GM18507 (cell line): ENCODE results near the gene POM121C.
"Not testable (repeated sequence)": the region's sequence is repeated elsewhere in the genome, so short reads cannot be mapped to it uniquely, and the experiment has no call there.

ENCODE experiments used
- DNase-seq: peaks from one replicate; pipeline ENCODE4 v3.0.0; 2011; ENCODE audit warnings: low read depth; ENCODE audit not compliant: insufficient read length; ENCODE audit errors: extremely low spot score
- FAIRE-seq: peaks from 2 replicates; lab custom pipeline; 2011; peaks lifted over from hg19 to GRCh38; lab: Jason Lieb, UNC

The POM121C gene

DNA sequence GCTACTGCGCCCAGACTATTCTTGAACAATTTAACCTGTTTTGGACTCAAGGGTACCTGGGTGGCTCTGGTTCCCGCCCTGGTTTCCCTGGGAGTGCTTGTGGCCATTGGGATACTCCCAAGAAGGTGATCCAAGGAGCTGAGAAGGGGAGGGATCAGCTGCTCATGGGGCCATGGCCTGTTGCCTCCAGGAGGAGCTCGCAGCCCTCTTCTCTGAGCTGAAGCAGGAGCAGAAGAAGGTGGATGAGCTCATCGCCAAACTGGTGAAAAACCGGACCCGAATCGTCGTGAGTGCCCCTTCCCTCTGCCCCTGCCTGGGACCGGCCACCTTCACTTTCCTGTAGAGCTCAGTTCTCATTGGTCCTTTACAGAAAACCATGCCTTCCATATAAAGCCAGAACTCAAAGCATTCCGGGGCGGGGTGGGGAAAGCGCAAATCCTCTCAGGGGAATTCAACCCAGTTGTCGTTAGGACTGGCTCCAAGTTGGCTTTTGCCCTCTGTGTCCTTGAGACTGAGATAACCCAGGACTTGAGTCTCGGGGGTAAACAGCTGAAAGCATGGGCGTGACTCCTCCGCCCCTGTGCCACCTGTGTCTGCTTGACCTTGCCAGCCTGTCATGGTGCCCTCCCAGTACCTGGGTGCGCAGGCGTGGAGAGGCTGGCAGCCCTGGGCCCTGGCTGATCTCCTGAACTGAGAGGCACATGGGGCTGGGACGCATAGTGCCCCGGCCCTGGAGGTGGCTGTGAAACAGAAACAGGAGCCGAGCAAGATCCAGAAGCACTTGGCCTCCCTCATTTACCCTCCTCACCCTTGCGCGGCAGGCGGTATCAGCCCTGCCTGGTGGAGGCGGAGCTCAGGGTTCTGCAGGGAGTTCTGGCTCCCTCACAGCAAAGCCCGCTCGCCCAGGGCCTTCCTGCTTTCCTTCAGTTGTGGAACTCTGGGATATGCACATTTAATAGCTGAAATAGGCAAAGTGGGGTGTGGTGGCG is 82.3 kb downstream of the POM121C start:
- not testable (repeated sequence) for FAIRE-seq, DNase-seq

DNA sequence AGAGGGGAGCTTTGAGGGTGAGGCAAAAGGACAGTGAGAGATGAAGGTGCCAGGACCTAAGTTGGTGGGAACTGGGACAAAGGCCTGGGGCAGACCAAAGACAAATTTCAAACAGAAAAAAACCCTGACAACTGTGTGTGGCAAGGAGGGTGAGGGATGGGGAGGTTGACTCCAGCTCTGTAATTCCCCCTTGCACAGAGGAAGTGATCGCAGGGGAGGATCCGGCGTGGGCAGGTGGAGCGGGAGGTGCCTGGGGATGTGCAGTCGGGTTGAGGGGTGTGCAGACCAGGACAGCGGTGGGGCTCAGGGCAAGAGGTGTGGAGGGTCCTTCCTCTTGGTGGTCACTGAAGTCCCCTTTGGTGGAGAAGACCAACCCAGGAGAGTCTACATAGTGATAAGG is 85.5 kb downstream of the POM121C start:
- FAIRE-seq, DNase-seq: not testable (repeated sequence)

DNA sequence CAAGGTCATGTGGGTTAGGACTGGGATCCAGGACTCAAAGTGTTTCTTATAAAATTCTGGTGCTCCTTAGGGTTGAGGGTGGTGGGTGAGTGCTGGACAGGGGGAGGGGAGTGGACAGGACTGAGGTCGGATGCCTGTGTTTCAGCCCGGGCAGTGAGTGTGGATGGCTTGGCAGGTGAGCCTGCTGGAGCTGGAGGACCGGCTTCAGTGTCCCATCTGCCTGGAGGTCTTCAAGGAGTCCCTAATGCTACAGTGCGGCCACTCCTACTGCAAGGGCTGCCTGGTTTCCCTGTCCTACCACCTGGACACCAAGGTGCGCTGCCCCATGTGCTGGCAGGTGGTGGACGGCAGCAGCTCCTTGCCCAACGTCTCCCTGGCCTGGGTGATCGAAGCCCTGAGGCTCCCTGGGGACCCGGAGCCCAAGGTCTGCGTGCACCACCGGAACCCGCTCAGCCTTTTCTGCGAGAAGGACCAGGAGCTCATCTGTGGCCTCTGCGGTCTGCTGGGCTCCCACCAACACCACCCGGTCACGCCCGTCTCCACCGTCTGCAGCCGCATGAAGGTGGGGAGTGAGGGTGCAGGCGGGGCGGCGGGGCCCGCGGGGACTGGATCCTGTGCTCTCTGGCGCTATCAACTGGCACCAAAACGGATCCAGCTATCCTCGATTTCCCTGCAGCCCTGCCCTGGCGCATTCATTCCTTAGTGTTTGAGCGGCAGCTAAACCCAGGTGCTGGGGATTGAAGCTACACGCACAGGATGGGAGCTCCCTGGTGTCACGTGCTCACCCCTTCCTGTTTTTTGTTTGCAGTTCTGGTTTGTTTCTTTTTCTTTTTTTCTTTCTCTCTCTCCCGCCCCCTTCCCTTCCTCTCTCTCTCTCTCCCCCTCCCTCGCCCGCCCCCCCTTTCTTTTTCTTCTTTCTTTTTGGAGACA is 87.1 kb downstream of the POM121C start:
- FAIRE-seq: peak; percentile 77
- not testable (repeated sequence) for DNase-seq

DNA sequence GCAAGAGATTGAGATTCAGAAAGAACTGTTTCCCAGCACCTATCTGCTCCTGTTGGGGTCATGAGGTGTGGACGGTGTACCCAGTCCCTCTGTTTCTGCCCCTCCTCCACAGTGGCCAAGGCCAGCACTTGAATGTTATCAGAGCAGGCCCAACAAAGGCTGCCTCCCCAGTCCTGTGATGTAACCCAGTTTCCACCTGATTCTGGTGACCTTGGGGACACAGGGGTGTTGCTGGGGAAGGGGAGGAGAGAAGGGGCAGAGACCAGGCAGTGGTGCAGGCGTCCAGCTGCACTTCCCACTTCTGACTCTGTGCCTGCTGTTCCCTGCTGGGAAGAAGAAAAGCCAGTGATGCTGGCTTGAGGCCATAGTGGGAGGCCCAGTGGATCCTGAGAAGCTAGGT is 88.2 kb downstream of the POM121C start:
- FAIRE-seq, DNase-seq: not testable (repeated sequence)

DNA sequence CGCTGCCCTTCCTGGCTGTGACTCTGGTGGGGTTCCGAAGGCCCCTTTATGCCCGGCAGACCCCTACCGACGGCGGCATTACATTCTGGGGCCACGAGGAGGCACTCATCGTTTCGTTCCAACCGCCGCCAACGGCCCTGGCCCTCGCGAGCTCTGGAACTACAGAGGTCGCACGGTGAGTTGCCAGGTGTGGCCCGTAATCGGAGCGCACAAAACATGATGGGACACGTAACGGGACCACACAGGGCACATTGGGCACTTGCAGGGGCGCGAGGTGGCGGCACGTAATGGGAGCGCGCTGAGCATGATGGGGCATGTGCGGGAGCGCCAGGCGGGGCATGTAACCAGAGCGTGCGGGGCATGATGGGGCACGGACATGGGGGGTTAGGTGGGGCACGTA is 90.8 kb downstream of the POM121C start, which contains the start of gene TRIM73:
Gene TRIM73 (plus strand): TSS at position 301 of the 400 bp plus-strand sequence. CDS start 3,305 bp downstream, outside the sequence.
- not testable (repeated sequence) for FAIRE-seq, DNase-seq

DNA sequence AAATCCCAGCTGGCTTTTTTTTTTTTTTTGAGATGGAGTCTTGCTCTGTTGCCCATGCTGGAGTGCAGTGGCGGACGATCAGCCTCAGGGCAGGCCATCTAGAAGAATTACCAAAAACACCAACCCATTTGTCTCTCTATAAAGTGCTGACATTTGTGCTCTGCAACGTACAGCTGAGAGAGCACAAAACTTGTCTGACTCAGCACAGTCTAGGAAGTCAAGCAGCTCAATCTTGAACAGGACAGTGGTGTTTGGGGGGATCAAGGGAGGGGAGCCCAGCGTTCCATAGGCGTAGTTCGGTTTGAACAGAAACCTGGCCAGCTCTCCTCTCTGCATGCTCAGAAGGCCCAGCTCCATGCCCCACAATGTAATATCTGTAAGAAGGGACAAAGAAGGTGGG is 92.9 kb downstream of the POM121C start:
- not testable (repeated sequence) for FAIRE-seq, DNase-seq

DNA sequence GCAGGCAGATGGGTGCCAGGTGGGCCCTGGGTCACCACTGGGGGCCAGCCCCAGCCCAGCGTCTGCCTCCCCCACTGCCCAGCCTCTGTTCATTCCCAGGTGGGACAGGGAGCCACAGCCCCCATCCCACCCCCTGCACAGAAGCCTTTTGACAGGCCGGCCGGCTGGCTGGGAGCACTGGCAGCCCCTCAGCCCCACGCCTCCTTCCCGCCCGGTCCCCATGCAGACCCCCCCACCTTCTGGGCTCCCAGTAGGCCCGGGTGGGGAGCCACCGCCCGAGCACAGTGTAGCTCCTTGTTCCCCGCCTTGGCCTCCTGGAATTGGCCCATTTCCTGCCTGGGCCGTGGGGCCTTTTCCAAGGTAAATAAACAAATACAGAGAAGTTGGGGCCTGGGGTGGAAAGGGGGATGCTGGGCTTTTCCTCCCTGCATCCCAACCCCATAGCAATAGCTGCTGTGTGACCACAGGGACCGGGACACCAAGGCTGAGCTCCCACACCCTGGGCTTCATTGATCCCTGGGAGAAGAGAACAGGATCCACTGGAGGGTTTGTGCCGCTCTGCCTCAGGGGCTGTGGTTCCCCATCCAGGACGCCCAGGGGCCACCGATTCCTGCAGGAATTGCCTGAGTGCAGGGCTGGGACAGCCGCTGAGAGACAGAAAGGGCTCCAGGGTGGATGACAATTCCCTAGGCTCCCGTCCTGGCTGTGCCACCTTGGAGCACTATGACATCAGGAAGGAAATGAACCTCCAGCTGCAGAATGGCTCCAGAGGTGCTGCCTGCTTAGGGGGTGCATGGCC is 111.4 kb downstream of the POM121C start:
- FAIRE-seq, DNase-seq: not testable (repeated sequence)

- DNase-seq, FAIRE-seq: not testable (repeated sequence)
Measured at GRCh38 chr7:75374144-75374518, 112.0 kb downstream of the POM121C start.

DNA sequence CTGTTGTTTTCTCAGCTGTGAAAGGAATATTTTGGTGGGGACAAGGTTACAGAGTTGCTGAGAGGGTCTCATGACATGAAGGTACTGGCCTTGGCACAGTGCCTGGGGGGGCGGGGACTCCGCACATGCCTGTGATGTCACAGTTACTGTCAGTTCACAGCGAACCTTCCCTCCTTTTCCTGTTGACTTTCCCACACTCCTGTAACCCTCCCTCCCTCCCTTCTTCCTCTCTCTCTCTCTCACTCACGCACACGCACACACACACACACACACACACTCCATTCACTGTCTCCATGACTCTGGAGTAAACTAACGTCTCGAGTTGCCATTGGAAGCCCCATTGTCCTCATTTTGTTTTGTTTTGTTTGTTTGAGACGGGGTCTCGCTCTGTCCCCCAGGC is 118.8 kb downstream of the POM121C start:
- FAIRE-seq, DNase-seq: not testable (repeated sequence)
